ENCODE results near the gene CREB3L2. TPM values are rescaled to one million over a fixed set of nuclear protein-coding genes. Genes with fewer than 3 reads are reported as not detected.

Gene CREB3L2
- total RNA-seq, 4 donors from 2014 or later = 7.9 to 19.1 (median 11.7) TPM

DNA sequence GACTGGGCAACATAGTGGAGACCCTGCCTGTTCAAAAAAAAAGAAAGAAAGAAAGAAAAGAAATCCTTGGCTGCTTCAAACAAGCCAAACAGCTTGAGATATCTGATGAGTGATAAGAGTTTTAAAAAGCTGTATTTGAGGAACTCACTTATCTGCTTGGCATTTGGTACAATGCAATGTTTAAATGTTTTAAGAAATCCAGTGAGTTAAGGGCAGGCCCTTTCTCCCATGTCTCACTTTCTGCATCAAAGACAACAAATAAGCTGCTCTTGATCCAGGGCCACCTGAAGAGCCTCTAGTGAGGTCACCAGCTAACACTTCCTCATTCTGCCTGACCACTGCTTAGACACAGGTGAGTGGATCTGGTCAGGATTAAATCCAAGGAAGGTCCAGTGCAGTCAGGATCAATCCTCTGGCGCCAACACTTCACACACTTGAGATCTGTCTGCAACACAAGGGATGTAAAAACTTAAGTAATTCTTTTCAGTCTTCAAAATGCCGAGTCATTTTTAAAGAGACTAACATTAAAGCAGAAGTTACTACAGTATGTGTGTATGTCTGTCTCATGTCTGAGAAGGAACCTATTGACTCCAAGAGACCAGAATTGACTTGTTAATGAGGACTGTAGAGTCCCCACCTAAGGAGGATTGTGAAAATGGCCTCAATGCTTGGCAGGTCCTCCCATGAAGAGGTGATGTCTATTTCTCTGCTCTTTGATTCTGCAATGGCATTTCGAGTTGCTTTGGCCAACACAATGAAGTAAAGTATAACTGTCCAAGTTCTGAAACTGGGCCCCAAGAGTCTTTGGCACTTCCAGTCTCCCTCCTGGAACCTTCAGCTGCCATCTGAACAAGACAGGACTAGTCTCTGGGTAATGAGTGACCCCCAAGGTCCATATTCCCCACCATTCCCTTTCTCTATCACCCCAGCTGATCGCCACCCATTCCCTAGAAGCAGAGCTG is 43.1 kb downstream of the CREB3L2 start:
- 80% methylated on average over 4 of the region's 4 CpGs for WGBS, 2 donors
- intact Hi-C loops (cut with DNase I; ENCODE audit: low total_unique reads) = no loop called here
- DNase-seq (ENCODE audit: low spot score in 2 of 2) = no peak
- H3K4me3 ChIP-seq (ENCODE audit: low read depth, poor library complexity, severe bottlenecking) = no peak overlapping the region
- TF ChIP-seq, protein P1, sequence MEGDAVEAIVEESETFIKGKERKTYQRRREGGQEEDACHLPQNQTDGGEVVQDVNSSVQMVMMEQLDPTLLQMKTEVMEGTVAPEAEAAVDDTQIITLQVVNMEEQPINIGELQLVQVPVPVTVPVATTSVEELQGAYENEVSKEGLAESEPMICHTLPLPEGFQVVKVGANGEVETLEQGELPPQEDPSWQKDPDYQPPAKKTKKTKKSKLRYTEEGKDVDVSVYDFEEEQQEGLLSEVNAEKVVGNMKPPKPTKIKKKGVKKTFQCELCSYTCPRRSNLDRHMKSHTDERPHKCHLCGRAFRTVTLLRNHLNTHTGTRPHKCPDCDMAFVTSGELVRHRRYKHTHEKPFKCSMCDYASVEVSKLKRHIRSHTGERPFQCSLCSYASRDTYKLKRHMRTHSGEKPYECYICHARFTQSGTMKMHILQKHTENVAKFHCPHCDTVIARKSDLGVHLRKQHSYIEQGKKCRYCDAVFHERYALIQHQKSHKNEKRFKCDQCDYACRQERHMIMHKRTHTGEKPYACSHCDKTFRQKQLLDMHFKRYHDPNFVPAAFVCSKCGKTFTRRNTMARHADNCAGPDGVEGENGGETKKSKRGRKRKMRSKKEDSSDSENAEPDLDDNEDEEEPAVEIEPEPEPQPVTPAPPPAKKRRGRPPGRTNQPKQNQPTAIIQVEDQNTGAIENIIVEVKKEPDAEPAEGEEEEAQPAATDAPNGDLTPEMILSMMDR (IDR thresholded peaks at IDR 0.05) = no peak
- TF ChIP-seq POLR2A (IDR thresholded peaks at IDR 0.05) = no peak

DNA sequence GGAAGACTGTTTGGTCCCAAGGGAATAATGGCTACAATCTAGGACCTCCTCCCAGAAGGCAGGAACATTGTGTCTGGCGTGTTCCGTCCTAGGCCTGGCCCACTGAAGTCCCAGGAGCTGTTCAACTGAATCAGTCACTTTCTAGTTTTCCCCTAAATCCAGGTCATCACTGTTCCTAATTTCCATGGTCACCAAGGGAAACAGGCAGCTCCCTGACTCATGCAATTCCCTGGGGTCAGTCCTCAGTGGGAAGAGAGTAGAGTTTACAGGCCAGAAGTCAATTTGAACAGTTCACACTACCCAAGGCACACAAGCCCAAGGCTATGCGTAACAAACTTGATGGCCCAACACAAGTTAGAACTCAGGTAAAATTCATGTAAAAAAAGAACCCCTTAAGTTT is 44.0 kb downstream of the CREB3L2 start:
- intact Hi-C loops (cut with DNase I; ENCODE audit: low total_unique reads) = no loop called here

DNA sequence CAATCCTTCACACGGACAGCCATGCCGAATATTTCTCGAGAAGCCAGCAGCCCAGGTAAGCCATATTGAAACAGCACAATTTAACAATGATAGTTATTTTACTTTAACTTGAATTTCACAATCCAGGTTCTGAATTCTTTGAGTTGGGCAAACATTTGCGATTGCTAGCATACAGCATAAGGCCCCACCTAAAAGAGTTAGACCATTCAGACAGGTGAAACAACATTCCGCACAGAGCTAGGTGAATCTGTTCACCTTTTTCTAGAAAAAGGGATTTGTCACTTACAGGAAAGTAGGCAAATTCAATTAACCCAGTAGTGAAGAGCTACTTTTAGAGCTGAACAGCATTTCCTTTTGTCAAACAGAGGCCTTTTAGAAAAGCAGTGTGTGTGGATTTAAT is 45.3 kb downstream of the CREB3L2 start:
- no peak for TF ChIP-seq POLR2A (IDR thresholded peaks at IDR 0.05)
- TF ChIP-seq, protein P1 (IDR thresholded peaks at IDR 0.05) = no peak
- no peak for DNase-seq (ENCODE audit: low spot score in 2 of 2)
- H3K4me3 ChIP-seq (ENCODE audit: low read depth, poor library complexity, severe bottlenecking) = no peak overlapping the region
- intact Hi-C loops (cut with DNase I; ENCODE audit: low total_unique reads) = no loop called here
- 87 to 88% methylated on average over 5 of the region's 5 CpGs for WGBS, 2 donors

More for the DNA sequence above, 44.0 kb downstream of the CREB3L2 start:
- TF ChIP-seq POLR2A (IDR thresholded peaks at IDR 0.05) = no peak
- TF ChIP-seq, protein P1 (IDR thresholded peaks at IDR 0.05) = no peak
- WGBS, 2 donors = 68 to 76% methylated on average over 3 of the region's 3 CpGs
- no peak overlapping the region for H3K4me3 ChIP-seq (ENCODE audit: low read depth, poor library complexity, severe bottlenecking)
- DNase-seq (ENCODE audit: low spot score in 2 of 2) = no peak

DNA sequence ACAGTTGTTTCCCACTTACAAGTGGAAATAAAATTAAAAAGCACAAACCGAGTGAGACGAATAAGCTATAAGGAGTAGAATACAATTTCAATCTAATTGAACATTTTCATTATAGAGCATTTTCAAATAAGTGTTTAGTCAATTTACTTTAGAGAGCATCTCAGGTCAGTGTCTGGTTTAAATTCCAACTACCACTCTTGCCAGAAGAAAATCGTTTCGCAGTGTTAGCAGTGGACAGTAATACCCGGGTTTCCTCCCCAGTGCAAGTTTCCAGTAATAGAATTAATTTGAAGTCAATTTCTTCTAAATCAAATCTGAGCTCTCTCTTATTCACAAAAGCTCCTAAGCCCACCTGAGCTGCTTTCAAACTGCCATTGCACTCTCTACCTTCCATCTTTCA is 45.7 kb downstream of the CREB3L2 start:
- no peak for TF ChIP-seq POLR2A (IDR thresholded peaks at IDR 0.05)
- TF ChIP-seq, protein P1 (IDR thresholded peaks at IDR 0.05) = no peak
- intact Hi-C loops (cut with DNase I; ENCODE audit: low total_unique reads) = no loop called here
- DNase-seq (ENCODE audit: low spot score in 2 of 2) = no peak
- H3K4me3 ChIP-seq (ENCODE audit: low read depth, poor library complexity, severe bottlenecking) = no peak overlapping the region
- 67% methylated on average over 5 of the region's 5 CpGs for WGBS, 2 donors

DNA sequence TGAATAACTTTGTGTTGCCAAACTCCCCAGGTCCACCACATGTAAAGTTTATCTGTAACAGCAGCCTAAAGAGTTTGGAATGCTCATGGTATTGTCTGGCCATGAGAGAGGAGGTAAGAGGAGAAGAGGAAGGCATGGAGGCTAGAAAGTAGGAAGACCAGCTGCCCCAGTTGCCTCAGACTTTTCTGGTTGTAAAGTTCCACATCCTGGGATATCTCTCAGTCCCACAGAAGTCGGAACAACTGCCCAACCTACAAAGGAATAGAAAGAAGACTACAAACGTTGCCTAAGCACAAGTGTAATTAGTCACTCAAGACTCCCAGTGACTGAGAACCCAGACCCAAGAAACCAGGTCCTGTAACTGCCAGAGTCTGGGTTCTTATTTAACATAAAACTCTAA is 47.3 kb downstream of the CREB3L2 start:
- 54 to 75% methylated on average over 2 of the region's 2 CpGs for WGBS, 2 donors
- TF ChIP-seq, protein P1 (IDR thresholded peaks at IDR 0.05) = no peak
- no peak for TF ChIP-seq POLR2A (IDR thresholded peaks at IDR 0.05)
- intact Hi-C loops (cut with DNase I; ENCODE audit: low total_unique reads) = no loop called here
- H3K4me3 ChIP-seq (ENCODE audit: low read depth, poor library complexity, severe bottlenecking) = no peak overlapping the region
- no peak for DNase-seq (ENCODE audit: low spot score in 2 of 2)

All from lower leg skin (tissue), 4 donors.